Lower leg skin (tissue), 3 donors: ENCODE measurements around the gene CAMTA1.

Source experiments
- POLR2A ChIP-seq, 2 donors: fragments of 450-650 bp; IDR thresholded peaks; one replicate each; pipeline ENCODE4 v1.6.1; 2016 to 2017; ENCODE audit warnings: antibody characterized with exemption in 2 of 2, mild to moderate bottlenecking in 1 of 2, moderate library complexity in 1 of 2
- TF ChIP-seq, protein P1 (sequence below), 3 donors: fragments of 450-650 bp; IDR thresholded peaks; one replicate each; pipeline ENCODE4 v1.5.1; 2016; ENCODE audit warnings: antibody characterized with exemption in 3 of 3, mild to moderate bottlenecking in 3 of 3, moderate library complexity in 2 of 3

DNA sequence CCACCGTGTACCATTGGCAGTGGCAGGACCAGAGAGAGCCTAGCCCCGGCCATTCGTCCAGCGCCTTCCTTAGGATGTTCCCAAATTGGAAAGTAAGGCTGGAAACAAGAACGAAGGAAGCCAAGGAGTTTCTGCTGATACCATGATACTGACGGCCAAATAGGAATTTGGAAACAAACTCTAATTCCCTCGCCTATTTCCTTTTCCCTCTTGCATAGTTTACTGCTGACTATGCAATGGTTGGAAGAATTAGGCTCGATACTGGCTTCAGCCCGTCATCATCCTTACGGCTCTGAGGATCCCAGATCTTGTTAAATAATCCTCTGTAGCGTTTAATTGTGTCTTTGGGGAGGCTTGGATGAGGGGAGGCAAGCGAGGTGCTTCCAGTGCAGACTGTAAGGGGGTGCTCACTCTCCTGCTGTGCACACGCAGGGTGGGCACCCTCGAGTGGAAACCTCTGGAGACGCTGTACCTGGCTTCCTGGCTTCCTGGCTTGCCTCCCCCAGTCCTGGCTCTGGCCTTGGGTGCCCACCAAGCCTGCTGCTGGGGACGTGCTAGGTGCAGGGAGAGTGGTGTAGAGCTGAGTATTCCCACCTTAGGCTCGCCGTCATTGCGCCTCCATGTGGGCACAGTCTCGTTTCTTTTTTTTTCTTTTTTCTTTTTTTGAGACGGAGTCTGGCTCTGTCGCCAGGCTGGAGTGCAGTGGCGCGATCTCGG lies 27.4 kb upstream of the CAMTA1 start:
- TF ChIP-seq, protein P1, sequence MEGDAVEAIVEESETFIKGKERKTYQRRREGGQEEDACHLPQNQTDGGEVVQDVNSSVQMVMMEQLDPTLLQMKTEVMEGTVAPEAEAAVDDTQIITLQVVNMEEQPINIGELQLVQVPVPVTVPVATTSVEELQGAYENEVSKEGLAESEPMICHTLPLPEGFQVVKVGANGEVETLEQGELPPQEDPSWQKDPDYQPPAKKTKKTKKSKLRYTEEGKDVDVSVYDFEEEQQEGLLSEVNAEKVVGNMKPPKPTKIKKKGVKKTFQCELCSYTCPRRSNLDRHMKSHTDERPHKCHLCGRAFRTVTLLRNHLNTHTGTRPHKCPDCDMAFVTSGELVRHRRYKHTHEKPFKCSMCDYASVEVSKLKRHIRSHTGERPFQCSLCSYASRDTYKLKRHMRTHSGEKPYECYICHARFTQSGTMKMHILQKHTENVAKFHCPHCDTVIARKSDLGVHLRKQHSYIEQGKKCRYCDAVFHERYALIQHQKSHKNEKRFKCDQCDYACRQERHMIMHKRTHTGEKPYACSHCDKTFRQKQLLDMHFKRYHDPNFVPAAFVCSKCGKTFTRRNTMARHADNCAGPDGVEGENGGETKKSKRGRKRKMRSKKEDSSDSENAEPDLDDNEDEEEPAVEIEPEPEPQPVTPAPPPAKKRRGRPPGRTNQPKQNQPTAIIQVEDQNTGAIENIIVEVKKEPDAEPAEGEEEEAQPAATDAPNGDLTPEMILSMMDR (IDR thresholded peaks at IDR 0.05): no peak
- TF ChIP-seq POLR2A (IDR thresholded peaks at IDR 0.05): no peak
